GM19351 (cell line): Measurements from ENCODE around the gene TAPBPL.
"Not testable (repeated sequence)": the region's sequence is repeated elsewhere in the genome, so short reads cannot be mapped to it uniquely, and the experiment has no call there.

Experiments
- ATAC-seq: cut with Tn5 transposase; IDR thresholded peaks from one replicate; pipeline ENCODE4 v1.9.1; 2021; ENCODE audit warnings: mild to moderate bottlenecking, moderate library complexity; ENCODE audit not compliant: unreplicated experiment

Gene TAPBPL

DNA sequence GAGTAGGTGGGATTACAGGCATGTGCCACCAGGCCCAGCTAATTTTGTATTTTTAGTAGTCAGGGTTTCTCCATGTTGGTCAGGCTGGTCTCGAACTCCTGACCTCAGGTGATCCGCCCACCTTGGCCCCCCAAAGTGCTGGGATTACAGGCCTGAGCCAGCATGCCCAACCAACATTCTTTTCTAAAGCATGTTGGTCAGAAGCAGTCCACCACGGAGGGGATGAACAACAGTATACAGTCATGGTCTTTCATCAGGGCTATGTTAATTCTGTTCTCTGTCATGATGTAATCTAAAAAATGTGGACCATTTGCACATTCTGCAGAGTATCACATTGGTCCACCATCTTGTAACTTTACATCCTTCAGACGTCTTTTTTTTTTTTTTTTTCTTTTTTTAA is 37.6 kb downstream of the TAPBPL start:
- ATAC-seq, result no peak

DNA sequence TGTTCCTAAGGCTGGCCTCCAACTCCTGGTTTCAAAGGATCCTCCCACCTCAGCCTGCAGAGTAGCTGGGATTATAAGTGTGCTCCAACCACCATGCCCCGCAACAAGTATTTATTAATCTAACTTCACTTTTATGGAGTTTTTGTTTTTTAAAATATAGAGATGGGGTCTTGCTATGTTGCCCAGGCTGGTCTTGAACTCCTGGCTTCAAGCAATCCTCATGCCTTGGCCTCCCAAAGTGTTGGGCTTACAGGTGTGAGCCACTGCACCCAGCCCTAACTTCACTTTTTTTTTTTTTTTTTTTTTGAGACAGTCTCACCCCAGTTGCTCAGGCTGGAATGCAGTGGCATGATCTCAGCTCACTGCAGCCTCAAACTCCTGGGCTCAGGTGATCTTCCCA is 38.8 kb downstream of the TAPBPL start:
- ATAC-seq, result not testable (repeated sequence)

GRCh38 chr12:6492838-6493496 is 41.1 kb downstream of the TAPBPL start, which contains the start of gene MRPL51:
TSS of gene MRPL51 (minus strand) at chr12:6493262. CDS start at chr12:6493136, 126 bp downstream.
- peak; percentile 61 for ATAC-seq

- ATAC-seq, result peak; percentile 84
These were observed 41.8 kb downstream of the TAPBPL start, which contains the start of gene NCAPD2 for GRCh38 chr12:6493497-6494257. TSS of gene NCAPD2 (plus strand) at chr12:6494102. CDS start at chr12:6495099, 997 bp downstream.

DNA sequence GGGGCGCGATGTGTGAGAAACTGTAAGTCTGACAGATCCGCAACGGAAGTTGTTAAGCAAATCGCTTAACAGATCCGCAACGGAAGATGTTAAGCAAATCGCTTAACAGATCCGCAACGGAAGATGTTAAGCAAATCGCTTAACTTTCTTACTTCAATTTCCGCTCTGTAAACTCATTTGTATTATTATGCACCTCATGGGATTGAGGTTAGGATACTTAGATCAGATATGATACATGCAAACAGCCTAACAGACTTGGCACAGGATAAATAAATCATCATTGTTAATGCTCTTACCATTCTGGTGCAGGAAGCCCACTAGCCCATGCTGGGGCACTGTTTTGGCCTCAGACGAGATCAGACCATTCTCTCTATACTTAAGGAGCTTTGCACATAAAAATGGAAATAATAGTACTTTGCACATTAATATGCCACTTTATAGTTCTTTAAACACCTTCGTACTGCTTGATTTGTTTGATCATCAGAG is 42.5 kb downstream of the TAPBPL start:
- ATAC-seq, result peak; percentile 24

DNA sequence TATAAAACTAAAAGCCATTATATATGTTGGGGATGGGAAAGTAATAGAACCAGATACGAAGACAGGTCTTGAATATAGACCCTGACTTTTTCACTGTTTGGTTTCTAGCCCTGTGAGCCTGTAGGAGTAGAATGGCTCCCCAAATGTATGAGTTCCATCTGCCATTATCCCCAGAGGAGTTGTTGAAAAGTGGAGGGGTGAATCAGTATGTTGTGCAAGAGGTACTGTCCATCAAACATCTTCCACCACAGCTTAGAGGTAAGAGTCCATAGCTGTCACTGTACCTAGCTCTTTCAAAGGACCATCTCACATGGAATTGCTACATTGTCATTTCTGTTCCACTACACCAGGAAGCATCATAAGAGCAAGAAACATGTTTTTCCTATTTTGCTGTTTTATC is 43.1 kb downstream of the TAPBPL start:
- no peak for ATAC-seq

DNA sequence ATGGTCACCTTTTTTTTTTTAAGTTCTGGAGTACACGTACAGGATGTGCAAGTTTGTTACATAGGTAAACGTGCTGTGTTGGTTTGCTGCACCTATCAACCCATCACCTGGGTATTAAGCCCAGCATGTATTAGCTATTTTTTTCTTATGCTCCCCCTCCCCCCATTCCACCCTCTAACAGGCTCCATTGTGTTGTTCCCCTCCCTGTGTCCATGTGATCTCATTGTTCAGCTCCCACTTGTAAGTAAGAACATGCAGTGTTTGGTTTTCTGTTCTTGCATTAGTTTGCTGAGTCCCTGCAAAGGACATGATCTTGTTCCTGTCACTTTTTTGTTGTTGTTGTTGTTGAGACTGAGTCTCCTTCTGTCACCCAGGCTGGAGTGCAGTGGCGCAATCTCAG is 45.4 kb downstream of the TAPBPL start:
- not testable (repeated sequence) for ATAC-seq

- ATAC-seq, result no peak
These were observed 48.6 kb downstream of the TAPBPL start for GRCh38 chr12:6500466-6500865.

- ATAC-seq, result no peak
These were observed 55.5 kb downstream of the TAPBPL start for GRCh38 chr12:6507102-6507998.

DNA sequence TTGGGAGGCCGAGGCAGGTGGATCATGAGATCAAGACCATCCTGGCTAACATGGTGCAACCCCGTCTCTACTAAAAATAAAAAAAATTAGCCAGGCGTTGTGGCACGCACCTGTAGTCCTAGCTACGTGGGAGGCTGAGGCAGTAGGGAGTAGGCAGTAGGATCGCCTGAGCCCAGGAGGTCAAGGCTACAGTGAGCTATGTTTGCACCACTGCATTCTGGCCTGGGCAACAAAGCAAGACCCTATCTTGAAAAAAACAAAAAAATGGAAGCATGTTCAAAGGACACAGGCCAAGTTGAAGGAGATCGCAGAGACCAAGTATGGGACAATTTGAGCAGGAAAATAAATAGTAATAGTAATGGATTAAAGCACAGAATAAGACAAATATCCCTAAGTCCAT is 56.2 kb downstream of the TAPBPL start:
- no peak for ATAC-seq
